ENCODE data around the gene STRIP1.

Gene STRIP1

GRCh38 chr1:110007046-110007830 is 27.2 kb upstream of the STRIP1 start:
- Histone ChIP-seq H3K27me3 (ENCODE audit: control insufficient read depth, insufficient read depth, low read length) (no peaks in the 10 kb centered on the region), H3K27ac (no peak overlapping the region), H2AFZ (no peak overlapping the region), H3K4me2 (ENCODE audit: low read length) (peak overlapping the region; percentile 20), H3K4me3 (ENCODE audit: low read depth, low read length) (no peak overlapping the region), H3K9me3 (ENCODE audit: control insufficient read depth, low read length) (no peaks in the 10 kb centered on the region), H3K79me2 (peaks cover 3% of the 10 kb centered on the region), H3K36me3 (ENCODE audit: control insufficient read depth, insufficient read depth, low read length) (no peaks in the 10 kb centered on the region), H3K9ac (no peak overlapping the region), H3K4me1 (peaks cover 33% of the 10 kb centered on the region)
- TF ChIP-seq, protein P1, sequence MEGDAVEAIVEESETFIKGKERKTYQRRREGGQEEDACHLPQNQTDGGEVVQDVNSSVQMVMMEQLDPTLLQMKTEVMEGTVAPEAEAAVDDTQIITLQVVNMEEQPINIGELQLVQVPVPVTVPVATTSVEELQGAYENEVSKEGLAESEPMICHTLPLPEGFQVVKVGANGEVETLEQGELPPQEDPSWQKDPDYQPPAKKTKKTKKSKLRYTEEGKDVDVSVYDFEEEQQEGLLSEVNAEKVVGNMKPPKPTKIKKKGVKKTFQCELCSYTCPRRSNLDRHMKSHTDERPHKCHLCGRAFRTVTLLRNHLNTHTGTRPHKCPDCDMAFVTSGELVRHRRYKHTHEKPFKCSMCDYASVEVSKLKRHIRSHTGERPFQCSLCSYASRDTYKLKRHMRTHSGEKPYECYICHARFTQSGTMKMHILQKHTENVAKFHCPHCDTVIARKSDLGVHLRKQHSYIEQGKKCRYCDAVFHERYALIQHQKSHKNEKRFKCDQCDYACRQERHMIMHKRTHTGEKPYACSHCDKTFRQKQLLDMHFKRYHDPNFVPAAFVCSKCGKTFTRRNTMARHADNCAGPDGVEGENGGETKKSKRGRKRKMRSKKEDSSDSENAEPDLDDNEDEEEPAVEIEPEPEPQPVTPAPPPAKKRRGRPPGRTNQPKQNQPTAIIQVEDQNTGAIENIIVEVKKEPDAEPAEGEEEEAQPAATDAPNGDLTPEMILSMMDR (IDR thresholded peaks at IDR 0.05) = no peak

DNA sequence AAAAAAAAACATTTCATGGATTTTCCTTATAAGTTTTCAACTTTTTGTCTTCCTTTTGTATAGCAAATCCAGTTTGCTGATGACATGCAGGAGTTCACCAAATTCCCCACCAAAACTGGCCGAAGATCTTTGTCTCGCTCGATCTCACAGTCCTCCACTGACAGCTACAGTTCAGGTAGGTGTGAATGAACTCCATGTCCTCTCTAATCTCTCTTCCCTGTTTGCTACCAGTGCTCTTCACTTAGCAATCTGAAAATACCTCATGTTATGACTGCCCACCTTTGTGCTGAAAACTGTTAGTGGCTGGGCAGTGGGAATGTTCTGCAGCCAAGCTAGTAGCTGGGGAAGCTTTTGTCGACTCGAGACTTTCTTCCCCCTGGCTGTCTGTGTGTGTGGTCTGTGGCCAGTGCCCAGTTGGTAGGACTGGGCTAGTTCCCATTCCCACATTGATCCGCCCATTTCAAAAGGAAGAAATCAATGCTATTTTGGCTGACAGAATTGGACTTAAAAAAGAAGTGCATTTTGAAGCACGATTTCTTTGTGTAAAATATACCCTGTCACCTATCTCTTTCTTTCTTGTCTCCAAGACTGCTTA is 25.4 kb upstream of the STRIP1 start:
- TF ChIP-seq, protein P1 (IDR thresholded peaks at IDR 0.05) = no peak
- Histone ChIP-seq H2AFZ (no peak overlapping the region), H3K27me3 (ENCODE audit: control insufficient read depth, insufficient read depth, low read length) (no peaks in the 10 kb centered on the region), H3K4me3 (ENCODE audit: low read depth, low read length) (no peak overlapping the region), H3K9ac (no peak overlapping the region), H3K79me2 (peaks cover 3% of the 10 kb centered on the region), H3K36me3 (ENCODE audit: control insufficient read depth, insufficient read depth, low read length) (no peaks in the 10 kb centered on the region), H3K9me3 (ENCODE audit: control insufficient read depth, low read length) (no peaks in the 10 kb centered on the region), H3K27ac (no peak overlapping the region), H3K4me1 (peaks cover 24% of the 10 kb centered on the region), H3K4me2 (ENCODE audit: low read length) (no peak overlapping the region)

DNA sequence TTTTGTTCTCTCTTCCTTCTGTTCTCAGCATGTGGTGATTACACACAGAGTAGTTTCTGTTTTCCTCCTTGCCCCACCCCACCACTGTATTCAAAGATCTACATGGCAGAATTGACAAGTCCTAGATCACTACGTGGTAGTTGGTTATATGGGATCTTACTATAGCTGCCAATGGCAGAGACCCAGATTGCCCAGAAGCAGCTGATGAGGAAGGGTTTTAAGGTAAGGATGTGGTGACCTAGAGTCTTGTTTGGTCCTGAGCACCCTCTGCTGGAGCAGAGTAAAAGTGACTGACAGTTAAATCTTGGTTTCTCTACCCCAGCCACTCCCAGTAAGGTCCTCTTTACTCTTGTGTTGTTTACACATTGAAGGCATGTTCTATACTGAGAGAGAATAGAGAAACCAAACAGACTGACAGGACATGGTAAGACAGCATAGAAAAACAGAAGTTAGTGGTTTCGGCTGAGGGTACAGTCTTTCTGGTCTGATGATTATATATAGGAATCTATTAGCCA is 22.8 kb upstream of the STRIP1 start:
- Histone ChIP-seq H3K4me1 (peaks cover 8% of the 10 kb centered on the region), H3K79me2 (peaks cover 3% of the 10 kb centered on the region), H3K36me3 (ENCODE audit: control insufficient read depth, insufficient read depth, low read length) (no peaks in the 10 kb centered on the region), H3K9ac (no peak overlapping the region), H3K4me3 (ENCODE audit: low read depth, low read length) (no peak overlapping the region), H2AFZ (no peak overlapping the region), H3K9me3 (ENCODE audit: control insufficient read depth, low read length) (no peaks in the 10 kb centered on the region), H3K27me3 (ENCODE audit: control insufficient read depth, insufficient read depth, low read length) (no peaks in the 10 kb centered on the region), H3K27ac (no peak overlapping the region), H3K4me2 (ENCODE audit: low read length) (no peak overlapping the region)
- TF ChIP-seq, protein P1 (IDR thresholded peaks at IDR 0.05) = peak; percentile 46

GRCh38 chr1:110012100-110012780 is 22.2 kb upstream of the STRIP1 start:
- TF ChIP-seq, protein P1 (IDR thresholded peaks at IDR 0.05) = no peak
- H3K27me3 ChIP-seq (ENCODE audit: control insufficient read depth, insufficient read depth, low read length) = no peaks in the 10 kb centered on the region
- no peak overlapping the region for H3K4me3 ChIP-seq (ENCODE audit: low read depth, low read length)
- no peaks in the 10 kb centered on the region for H3K36me3 ChIP-seq (ENCODE audit: control insufficient read depth, insufficient read depth, low read length)
- H3K9ac ChIP-seq = no peak overlapping the region
- H2AFZ ChIP-seq = no peak overlapping the region
- no peak overlapping the region for H3K4me2 ChIP-seq (ENCODE audit: low read length)
- no peaks in the 10 kb centered on the region for H3K9me3 ChIP-seq (ENCODE audit: control insufficient read depth, low read length)
- H3K4me1 ChIP-seq = peaks cover 3% of the 10 kb centered on the region
- H3K79me2 ChIP-seq = peaks cover 3% of the 10 kb centered on the region
- no peak overlapping the region for H3K27ac ChIP-seq
